Mesenteric fat pad (tissue), 1 donor: ENCODE measurements around the gene FUOM. TPM values are rescaled to one million over a fixed set of nuclear protein-coding genes. Genes with fewer than 3 reads are reported as not detected.

Experiments used
- DNase-seq: peaks from one replicate; pipeline ENCODE4 v3.0.0-alpha.2; 2020; ENCODE audit warnings: low spot score
- total RNA-seq: library from RNA; stranded (reverse); fragmentation: NEBNext Ultra II Directional; extraction: Animal tissue kit (Norgen Biotek cat#: 25700); gene quantifications from one replicate; pipeline ENCODE4 v1.2.1, GENCODE V29; 2021
- donor health status: DM: yes; HTN: yes; CAD: no.

FUOM gene
- total RNA-seq, 1 donor from 2014 or later = 19.0 TPM

DNA sequence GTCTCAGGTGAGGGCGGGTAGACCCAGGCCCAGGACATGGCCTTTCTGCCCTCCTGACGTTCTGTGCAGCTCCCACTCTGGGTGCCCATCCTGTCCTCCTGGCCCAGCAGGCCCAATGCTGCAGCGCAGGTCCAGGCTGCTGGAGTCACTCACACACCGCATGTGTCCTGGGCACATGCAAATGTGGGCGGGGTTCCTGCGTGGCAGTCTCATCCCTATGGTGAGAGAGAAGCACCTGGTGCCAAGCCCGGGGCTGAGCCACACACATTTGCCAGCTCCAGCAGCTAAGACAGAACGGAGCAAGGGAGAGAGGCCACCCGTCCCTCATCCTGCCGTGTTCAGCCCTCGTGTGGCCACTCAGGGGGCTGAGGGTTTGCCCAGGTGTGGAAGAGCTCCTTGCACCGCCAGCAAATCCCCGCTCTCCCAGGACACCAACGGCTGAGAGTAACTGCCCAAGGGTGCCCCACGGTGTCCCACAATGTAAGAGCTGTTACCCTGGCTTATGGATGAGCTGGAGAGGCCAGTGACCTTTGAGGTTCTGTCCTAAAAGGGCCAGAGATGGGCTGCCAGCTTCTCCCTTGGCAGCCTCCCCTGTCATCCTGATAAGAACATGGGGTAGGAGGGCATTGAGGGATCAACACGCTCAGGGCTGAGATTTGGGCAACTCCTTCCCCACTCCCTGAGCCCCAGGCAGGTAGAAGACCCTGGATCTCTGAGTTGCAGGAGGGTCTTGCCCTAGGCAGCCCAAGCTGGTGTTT is 4.4 kb downstream of the FUOM start:
- no peak for DNase-seq

DNA sequence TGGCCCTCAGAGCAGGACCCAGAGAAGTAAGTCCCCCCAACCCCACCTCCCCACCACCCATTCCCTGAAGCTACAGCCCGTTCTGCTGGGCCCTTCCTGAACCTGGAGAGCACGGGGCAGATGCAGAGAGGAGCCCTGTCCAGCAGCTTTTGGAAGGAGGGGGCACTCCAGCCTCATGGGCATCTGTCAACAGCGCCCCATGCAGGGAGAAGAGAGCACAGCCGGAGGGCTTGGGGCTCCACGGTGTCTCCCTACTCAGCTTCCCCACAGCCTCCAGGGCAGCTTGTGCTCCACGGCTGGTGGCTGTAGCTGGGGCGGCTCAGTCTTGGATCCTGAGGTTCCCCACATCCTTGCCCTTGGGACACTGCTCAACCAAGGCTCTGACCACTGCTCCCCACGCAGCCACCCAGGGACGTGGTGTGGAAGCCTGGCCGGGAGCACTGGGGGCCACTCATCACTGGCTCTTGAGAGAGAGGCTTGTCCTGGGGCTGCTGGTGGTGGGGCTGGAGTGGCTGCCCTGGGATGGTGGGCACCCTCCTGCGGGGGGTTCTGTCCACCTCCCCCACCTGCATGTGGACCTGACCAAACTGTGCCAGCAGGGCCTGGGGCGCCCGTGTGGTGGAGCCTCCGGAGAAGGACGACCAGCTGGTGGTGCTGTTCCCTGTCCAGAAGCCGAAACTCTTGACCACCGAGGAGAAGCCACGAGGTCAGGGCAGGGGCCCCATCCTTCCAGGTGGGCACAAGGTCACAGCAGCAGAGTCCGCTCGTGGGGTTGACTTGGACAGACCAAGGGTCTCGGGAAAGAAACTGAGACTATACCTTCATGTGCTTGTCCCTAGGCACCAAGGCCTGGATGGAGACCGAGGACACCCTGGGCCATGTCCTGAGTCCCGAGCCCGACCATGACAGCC is 6.2 kb downstream of the FUOM start:
- DNase-seq = no peak

DNA sequence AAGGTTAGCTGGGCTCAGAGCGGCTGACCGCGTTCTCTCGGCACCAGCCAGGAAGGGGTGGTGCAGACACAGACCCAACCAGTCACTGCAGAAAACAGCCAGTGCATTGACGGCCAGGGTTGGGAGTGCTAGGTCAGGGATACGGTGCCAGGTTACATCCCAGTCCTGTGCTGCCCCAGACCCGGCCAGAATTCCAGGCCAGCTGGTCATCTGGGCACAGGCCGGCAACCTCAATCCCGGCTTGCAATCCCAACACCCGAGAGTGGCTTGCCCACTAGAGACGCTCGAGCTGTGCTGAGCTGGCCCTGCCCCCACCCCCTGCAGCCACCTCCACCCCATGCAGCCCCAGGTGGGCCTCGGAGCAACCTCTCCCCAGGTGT is 6.9 kb downstream of the FUOM start:
- no peak for DNase-seq

DNA sequence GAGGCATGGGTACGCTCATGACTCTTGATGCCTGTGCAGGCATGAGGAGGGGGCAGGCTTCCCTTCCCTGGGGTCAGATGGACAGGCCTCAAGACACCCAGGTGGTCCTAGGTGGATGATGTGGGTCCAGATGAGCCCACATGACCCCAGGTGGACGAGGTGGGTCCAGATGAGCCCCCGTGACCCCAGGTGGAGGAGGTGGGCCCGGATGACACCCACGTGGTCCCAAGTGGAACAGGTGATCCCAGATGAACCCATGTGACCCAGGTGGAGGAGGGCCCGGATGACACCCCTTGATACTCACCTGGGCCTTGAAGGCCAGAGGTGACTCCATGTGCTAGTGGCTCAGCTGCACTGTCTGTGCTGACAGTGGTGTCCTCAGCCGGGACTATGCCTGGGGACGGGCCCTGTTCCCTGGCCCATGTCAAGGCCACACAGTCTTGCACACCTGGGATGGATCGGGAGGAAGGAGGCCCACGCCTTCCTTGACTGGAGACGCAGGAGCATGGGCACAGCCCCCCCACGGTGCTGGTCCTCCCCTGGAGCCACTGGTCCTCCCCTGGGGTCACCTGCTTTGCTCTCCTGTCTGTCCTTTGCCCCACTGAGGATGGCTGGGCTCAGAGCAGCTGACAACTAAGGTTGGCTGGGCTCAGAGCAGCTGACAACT is 7.4 kb downstream of the FUOM start:
- no peak for DNase-seq

DNA sequence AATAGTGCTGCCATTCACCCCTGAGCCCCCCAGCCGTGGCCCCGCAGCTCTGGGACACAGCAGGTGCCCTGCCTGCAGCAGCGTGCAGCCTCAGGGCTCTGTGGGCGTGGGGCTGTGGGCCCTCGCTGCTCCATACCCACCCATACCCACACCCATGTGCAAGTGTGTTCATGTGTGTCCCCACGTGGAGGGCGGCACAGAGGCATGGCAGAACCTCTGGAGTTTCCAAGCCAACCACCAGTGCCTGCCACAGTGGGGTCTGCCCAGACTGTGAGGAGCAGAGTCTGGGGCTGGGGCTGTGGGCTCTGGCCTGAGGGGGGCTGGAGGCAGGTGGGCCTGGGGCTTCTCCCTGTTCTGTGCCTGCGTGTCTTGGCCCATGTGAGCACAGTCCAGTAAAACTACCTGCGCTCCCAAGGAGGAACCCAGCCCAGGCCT is 8.2 kb downstream of the FUOM start:
- no peak for DNase-seq

DNA sequence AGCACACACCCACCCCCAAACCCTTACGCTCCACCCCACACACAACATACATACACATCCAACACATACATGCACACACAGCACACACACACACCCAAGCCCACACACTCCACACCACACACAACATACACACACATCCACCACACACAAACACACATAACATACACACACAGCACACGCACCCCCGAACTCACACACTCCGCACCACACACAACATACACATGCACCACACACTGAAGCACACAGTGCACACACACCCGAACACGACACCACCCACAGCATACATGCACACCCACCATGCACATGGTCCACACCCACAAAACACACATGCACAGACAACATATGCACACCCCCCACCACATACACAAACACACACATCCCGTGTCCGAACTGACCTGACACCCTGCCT is 8.7 kb downstream of the FUOM start:
- DNase-seq = no peak

DNA sequence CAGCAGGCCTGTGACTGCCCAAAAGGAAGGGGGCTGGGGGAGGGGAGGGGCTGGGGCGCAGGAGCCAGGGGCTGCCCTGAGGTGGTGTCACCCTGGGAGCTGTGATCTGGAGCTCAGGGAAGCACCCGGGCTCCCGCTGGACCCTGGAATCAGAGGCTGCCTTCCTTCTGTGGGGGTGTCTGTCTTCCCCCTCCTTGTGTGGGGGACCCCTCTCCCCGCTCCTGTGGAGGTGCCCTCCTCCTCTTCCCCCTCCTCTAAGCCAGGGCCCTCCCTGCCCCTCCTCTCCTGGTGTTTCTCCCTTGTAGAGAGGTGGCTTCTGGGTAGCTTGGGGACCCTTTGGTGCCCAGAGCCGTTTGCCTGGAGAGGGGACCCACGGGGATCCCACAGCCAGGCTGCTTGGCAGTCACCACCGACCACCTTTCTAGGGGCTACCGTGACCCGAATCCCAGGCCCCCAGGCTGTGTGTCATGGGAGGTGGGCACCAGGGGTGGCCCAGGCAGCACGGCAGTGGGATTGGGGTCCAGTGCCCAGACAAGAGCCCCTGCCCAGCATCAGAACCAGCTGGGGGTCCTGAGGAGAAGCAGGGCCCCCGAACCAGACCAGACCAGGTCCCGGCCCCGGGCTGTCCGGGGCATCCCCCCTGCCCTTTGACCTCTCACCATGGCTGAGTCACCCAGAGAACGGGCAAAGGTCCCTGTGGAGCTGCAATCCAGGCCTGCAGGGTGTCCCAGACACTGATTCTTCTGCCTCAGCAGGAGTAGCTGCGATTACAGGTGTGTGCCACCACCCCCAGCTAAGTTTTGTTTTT is 9.9 kb downstream of the FUOM start:
- DNase-seq = no peak

DNA sequence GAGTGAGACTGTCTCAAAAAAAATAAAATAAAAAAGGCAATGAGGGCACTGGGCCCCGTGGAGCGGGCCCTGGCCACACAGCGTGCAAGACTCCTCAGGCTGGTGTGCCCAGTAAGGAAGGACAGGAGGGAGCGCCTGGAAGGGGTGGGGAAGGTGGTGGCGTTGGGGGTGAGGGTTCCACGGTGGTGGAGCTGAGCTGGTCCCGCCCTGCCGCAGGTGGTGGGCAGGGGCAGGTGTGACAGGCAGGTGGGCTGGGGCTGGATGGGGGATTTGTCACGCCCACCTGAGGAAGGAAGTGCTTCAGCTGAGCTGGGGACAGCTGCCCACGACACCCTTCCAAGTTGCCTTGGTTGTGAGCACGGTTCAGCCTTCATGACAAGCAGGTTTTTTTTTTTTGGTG is 11.4 kb downstream of the FUOM start:
- DNase-seq = no peak

DNA sequence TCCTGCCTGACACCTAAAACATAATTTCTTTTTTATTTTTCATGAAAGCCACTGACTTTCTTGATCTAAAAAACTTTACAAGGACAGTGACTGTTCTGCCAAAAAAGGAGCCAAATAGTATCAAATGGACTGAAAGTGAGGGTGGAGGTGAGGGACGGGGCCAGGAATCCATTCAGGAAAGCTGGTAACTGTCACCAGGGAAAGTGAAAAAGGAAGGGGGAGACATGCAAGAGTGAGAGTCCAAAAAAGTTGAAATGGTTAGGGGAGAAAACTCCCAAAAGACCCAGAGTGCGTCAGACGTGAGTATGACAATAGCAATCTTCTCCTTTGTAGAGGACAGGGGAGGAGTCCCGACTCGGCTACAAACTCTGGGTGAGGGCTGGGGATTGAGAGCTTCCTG is 13.6 kb downstream of the FUOM start:
- DNase-seq = no peak

DNA sequence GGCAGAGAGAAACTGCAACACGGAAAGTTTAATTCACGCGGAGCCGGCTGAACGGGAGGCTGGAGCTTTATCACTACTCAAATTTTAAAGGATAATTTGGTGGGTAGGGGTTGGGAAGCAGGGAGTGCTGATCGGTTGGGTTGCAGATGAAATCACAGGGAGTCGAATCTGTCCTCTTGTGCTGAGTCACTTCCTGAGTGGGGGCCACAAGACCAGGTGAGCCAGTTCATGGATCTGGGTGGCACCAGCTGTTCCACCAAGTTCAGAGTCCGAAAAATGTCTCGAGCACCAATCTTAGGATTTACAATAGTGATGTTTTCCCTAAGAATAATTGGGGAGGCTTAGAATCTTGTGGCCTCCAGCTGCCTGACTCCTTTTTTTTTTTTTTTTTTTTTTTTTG is 14.3 kb downstream of the FUOM start:
- DNase-seq = no peak

DNA sequence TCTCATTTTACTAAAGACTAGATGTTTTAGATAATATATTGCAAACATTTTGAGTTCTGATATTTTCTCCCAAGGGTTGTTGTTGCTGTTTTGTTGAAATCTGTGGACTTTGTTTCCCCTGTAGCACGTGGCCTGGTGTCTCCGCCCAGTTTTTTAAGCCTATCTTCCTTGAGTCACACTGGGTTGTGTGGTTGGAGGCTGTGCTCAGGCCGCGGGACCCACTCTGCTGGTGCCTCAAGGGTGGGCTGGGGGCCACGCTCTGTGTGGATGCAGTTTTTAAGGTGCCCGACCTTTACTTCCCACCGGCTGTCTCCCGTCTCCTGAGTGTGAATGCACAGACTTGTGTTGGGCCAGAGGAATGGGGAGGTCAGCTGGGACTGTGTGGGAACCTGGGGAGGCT is 14.9 kb downstream of the FUOM start:
- DNase-seq = no peak

DNA sequence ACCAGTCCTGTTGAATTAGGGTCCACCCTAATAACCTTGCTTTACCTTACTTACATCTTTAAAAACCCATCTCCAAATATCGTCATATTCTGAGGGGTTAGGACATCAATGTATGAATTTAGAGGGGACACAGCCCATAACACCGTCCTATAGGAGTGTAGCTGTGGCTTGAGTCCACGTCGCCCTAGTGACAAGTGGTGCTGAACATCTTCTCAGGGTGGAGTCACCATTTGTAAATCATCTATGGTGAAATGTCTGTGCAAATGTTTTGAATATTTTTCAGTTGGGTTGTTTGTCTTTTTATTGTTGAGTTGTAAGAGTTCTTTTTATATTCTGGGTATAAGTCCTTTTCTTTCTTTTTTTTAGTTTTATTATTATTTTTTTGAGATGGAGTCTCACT is 15.8 kb downstream of the FUOM start:
- DNase-seq = no peak

DNA sequence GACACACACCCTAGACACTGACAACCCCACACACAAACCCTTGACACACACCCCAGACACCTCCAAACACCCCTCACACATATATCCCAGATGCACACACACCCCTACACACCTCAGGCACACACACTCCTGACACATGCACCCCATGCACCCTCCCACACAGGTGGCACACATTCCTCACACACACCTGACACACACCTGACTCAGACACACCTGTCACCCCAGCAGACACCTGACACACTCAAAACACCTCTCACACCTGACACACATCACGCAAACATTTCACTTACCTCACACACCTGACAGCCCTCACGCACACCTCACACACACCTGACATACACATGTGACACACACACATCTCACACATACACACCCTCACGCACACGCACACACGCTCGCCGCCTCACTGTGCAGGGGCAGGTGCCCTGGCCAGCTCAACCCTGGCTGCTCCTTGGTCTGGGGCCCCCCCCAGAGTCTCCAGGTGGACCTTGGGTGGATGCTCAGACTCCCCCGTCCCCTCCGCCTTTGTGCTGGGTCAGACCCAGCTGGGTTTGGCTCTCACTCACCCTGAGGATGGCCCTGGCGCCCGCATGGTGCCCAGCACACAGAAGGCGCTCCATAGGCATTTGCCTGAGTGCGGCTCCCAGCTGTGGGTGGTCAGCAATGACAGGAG is 18.0 kb downstream of the FUOM start:
- DNase-seq = no peak

DNA sequence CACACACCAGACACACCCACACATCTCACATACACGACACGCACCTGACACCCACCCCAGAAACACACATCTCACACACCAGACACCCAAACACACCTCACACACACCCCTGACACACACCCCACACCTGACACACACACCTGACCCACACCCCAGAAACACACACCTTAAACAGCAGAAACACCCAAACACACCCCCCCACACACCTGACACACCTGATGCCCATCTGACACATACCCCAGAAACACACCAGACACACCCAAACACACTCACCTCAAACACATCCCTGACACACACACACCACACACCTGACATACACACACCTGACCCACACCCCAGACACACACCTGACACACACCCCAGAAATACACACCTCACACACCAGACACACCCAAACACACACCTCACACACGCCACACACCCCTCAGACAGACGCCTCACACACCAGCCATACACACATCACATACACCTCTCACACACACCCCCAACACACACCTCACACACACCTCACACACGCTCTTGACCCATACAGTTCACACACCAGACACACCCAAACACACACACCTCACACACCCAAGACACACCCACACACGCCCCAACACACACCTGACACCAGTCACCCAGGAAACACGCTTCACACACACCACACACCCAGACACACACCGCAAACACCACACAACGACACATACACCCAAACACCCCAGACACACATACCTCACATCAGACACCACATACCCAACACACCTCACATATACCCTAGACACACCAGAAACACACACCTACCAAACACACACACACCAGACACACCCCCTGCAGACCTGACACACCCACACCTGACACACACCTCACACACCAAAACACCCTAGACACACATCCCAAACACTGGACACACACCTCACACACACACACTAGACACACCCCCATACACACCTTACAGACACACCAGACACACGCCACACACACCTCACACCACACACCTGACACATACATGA is 19.4 kb downstream of the FUOM start:
- DNase-seq = no peak

DNA sequence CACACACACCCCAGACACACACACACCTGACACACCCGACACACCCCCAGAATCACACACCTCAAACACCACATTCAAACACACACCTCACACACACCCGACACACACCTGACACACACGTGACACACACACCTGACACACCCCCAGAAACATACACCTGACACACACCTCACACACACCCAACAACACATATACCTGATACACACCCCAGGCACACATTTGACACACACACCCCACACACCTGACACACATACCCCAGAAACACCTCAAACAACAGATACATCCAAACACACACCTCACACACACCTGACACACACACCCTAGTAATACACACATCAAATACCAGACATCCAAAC is 20.5 kb downstream of the FUOM start:
- DNase-seq = no peak

DNA sequence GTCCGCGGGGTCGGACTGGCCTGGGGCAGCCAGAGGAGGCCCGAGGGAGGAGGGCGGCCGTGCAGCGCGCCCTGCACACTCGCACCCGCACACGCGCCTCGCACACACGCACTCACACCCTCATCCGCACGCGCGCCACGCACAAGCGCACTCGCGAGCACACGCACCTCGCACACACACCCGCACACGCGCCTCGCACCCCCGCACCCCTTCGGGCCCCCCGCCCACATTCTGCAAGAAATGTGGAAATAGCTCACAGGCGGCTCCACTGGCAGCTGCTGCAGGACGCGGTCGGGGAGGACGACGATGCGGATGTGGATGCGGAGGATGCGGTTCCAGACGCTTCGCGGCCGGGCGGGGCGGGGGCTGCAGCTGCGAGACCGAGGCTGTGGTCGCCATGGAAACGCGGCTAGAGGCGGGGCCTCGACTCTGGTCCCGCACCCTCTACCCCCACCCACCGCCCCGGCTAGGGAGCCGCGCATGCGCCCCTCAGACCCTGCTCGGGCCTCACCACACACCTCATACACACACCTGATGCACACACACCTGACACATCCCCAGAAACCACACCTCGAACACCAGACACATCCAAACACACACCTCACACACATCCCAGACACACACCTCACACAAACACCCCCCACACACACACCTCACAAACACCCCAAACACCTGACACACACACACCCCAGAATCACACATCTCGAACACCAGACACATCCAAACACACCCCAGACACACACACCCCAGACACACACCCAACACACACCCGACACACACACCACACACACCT is 21.0 kb downstream of the FUOM start, which contains the start of gene CALY:
Gene CALY, minus strand, starts transcription at position 320 of the 793 bp plus-strand sequence. CDS start 7,907 bp downstream, outside the sequence.
- no peak for DNase-seq

DNA sequence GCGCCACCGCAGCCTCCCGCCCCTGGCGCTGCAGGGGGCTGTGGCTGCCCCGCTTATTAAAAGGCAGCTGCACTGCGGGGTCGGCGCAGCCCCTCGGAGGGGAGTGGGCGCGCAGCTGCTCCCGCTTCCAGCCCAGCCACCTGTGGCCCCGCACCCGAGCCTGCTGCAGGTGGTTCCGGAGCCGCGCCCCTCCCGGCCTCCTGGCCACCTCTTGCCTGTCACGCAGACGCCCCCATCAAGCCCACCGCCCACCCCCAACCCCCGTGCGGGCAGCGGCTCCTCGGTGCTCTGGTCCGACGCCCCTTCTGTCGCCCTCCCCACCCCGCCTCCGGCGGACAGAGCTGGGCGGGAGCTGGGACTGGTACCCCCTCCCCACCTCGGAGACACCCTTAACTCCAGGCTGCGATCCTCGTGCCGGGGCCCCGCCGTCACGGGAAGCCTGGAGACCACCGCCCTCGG is 21.7 kb downstream of the FUOM start:
- no peak for DNase-seq
